ENCODE results near the gene KDM1A. TPM values are rescaled to one million over a fixed set of nuclear protein-coding genes. Genes with fewer than 3 reads are reported as not detected.

Gene KDM1A
- total and polyA plus RNA-seq, 2 of the 13 experiments (the other 11 are each of a cell fraction or from before 2014, with no cell fraction given) = 81.3 to 173 TPM

DNA sequence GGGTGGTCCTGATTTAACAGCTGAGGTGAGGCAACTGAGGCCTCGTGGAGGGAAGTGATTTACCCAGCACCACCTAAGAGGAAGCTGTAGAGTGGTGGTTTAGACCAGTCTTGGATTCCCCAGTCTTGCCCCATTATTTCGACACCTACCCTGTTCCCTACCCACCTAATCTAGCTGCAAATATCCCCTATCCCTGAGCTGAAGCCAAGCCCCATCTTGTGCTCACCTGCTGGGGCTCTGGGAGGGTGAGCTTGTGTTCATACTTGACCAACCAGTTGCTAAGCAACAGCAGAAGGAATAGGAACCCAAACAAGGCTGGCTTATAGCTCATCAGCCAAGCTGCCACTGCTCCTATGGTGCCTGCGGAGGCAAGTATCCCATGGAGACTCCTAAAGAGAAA is 5.6 kb upstream of the KDM1A start:
- BruUV-seq (replicated peaks) = no TSS peak
- H2AFZ ChIP-seq (ENCODE audit: low read length) = no peak overlapping the region
- no peaks in the 10 kb centered on the region for H3K9me3 ChIP-seq (ENCODE audit: low read length)
- TF ChIP-seq CEBPZ (IDR thresholded peaks at IDR 0.05; ENCODE audit: low read length) = no peak
- no peak for TF ChIP-seq ZNF781 (CRISPR knock-in tag; IDR thresholded peaks at IDR 0.05; ENCODE audit: borderline replicate concordance, not compliant biosample characterization)
- no peak for TF ChIP-seq PHF5A (CRISPR knock-in tag; IDR thresholded peaks at IDR 0.05; ENCODE audit: low read depth, unreplicated experiment)
- TF ChIP-seq SNAPC2 (CRISPR knock-in tag; IDR thresholded peaks at IDR 0.05) = no peak
- 0 out of 2 replicates have a peak, but pooled peaks have one; percentile 31 for TF ChIP-seq RFX3 (CRISPR knock-in tag; IDR thresholded peaks at IDR 0.05)
- TF ChIP-seq ZNF20 (CRISPR knock-in tag; IDR thresholded peaks at IDR 0.05) = no peak
- no peak for TF ChIP-seq CENPBD1 (CRISPR knock-in tag; IDR thresholded peaks at IDR 0.05; ENCODE audit: borderline replicate concordance, low read depth)
- no peak for TF ChIP-seq ZNF558 (CRISPR knock-in tag; IDR thresholded peaks at IDR 0.05; ENCODE audit: borderline replicate concordance)
- TF ChIP-seq ZNF598 (CRISPR knock-in tag; IDR thresholded peaks at IDR 0.05; ENCODE audit: borderline replicate concordance) = no peak
- peak; percentile 47 for TF ChIP-seq RFX1 (IDR thresholded peaks at IDR 0.05)
- intact Hi-C loops (cut with micrococcal nuclease; ENCODE audit: unreplicated experiment) = no loop called here
- peaks cover 14% of the 10 kb centered on the region for H3K4me1 ChIP-seq (ENCODE audit: insufficient read depth, low read length)
- no peaks in the 10 kb centered on the region for H3K36me3 ChIP-seq (replicated peaks in 1 of 2; ENCODE audit: control insufficient read depth in 1 of 2, insufficient read depth in 2 of 2, low read length in 2 of 2)
- CTCF ChIA-PET (ENCODE audit: low intra/inter-chr PET ratio, low total read pairs) = no interaction called here
- H3K4me3 ChIP-seq (replicated peaks in 1 of 3; ENCODE audit: insufficient read depth in 1 of 3, low read depth in 2 of 3, low read length in 3 of 3) = no peak overlapping the region
- peaks cover 0 to 7% of the 10 kb centered on the region in 2 experiments; a peak in 1 of 5 replicates for H3K27me3 ChIP-seq (ENCODE audit: control insufficient read depth in 1 of 2, insufficient read depth in 2 of 2, low read length in 2 of 2)
- H3K9ac ChIP-seq (ENCODE audit: insufficient read depth, low read depth, low read length) = no peak overlapping the region
- POLR2A ChIA-PET = no interaction called here
- H3K27ac ChIP-seq (ENCODE audit: extremely low read length, insufficient read depth, low read length) = no peak overlapping the region
- FAIRE-seq (no peak), ATAC-seq (peak; percentile 41; the same call in 1 of the 3 replicates), DNase-seq (ENCODE audit: low spot score) (no peak)
- no peaks in the 10 kb centered on the region for H4K20me1 ChIP-seq (ENCODE audit: insufficient read depth, low read length)
- WGBS (ENCODE audit: low lambda C conversion rate) = 47% methylated on average over 3 of the region's 3 CpGs
- H3K79me2 ChIP-seq (ENCODE audit: insufficient read depth, low read length) = no peaks in the 10 kb centered on the region
- no peak overlapping the region for H3K4me2 ChIP-seq (ENCODE audit: low read depth, low read length)
- in situ Hi-C loops (cut with HindIII; ENCODE audit: extremely low pct_ligation_motif_present, low pct_unique_long_range_greater_than_20kb) = no loop called here

All from HepG2 (cell line).